ENCODE data around the gene SEMA6D.

SEMA6D gene

DNA sequence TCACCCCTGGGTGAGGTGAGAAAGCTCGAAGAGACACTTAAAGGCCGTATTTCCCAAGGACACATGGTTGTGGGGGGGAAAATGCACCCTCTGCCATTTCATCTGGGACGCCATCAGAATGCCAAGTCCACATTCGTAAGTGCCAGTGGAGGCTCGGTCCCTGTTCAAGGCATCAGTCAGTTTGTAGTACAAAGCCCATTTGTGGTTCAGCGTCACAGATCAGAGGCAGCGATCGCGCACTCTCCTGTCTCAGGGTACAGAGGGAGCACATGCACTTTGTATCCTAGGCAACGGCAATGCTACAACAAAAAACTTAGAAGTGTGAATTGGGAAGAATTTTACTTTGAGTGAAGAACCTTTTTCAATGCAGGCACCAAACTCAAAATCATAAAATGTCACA, 27.2 kb downstream of the SEMA6D start:
- no peak for DNase-seq

DNA sequence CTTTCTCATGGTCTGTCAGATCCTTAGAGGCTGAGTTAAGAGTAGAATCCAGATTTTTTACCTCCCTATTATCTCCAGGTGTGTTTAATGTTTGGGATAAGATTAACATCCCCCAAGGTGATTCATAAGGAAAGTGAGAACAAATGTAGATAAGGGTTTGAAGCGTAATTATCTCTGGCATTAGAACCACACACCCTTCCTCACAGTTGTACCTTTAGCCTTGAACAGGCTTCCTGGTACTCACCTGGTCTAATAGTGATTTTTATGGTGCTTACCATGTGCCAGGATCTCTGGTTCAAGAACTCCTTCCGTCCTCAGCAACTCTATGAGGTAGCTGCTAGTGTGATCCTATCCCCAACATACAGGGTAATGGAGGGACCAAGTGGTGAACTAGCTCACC, 27.7 kb downstream of the SEMA6D start:
- DNase-seq, result no peak

DNA sequence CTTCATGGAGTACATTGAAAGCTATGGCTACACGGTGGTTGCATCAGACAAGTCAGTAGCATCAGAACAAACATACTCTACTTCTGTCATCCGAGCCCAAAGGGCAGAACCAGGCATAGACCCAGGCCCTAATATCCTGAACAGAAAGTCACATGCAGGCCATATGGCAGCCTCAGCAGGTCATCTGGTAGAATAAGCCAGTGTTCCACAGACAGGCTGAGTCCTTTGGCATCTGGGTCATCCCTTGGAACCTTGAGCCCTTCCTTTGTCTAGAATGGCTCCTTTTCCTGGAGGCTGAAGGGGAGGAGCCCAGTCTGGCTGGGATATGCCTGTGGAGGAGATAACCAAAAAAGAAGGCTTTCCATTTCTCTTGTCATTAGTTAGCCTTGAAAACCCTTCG, 29.2 kb downstream of the SEMA6D start:
- DNase-seq, result no peak

DNA sequence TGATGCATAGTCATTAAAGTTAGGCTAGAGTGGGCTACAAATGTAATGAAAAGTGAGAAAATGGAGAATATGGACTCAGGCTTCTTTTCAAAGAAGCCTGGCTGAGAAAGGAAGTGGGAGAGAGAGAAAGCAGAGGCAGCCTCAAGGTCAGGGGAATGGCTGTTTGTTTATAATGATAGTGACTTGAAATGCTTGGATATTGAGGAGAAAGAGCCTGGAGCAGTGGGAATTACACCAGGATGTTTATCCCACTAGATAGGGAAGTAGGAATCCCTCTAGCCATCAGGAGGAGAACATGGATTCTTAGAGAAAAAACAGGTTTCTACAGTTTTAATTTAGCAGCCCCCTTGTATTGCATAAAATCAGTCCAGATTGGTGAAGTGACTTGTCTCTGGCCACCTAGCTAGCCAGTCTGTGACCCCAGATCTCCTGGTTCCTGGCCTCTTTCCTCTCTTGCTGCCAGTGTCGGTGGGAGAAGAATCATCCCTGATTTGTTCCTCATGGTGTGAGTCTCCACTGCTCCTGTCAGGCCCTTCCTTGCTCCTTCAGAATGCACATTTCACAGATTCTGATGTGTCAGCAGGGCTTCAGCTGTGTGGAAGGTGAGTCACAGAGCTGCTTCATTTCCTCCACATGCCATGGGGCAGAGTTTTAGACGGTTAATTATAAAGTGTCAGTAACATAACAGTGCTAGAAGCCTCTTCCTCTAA, 32.9 kb downstream of the SEMA6D start:
- DNase-seq, result no peak

DNA sequence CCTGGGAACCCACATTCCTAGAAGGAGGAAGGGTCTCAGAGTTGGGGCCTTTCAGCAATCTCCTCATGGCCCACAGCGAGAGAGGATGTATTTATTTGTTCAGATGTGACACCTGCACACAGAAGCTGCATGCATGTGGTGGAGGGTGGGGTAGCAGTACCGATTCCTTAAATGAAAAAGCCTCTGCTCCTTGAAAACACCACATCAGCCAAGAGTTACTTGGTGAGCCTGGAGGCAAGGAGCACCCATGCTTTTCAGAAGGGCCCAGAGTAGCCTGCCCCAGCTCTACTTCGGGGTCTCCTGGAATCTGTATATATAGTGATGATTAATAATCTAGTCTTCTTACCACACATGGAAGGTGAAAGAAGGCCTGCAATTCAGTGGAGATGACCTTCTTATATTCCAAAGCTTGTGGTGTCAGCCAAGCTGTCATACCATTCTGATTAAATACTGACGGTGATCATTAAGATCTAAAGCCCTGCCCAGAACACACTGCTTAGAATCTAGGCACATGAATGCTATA, 33.5 kb downstream of the SEMA6D start:
- DNase-seq, result no peak

DNA sequence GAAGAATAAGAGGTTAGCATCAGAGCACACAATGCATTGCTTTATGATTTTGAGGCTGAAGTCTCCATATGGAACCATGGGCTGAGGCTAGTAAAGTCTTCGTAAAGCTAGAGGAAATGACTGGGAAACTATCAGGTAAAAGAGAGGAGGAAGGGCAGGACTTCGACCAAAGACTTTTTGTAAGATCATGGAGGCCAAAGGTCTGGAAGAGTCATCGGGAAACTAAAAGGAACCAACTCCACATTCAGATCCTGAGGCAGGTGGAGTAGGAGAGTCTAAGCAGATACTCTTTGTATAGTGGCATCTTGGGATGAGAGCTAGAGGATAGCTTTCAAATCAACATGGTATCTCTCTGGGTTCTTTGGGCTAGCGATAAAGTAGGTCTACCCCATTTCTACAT, 36.3 kb downstream of the SEMA6D start:
- DNase-seq, result no peak

DNA sequence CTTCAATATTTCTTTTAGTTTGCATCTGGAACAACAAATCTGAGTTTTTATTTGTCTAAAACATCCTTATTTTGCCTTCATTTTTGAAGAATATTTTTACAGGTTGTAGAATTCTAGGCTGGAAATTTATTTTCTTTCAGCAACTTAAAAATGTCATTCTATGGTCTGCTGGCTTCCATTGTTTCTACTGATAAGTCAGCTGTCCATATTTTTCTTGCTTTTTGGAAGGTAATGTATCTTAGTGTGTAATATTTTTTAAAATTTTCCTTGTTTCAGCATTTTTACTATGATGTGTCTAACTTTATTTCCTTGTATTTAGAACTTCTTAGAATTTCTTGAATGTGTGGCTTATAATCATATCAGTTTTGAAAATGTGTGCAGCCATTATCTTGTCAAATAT, 37.0 kb downstream of the SEMA6D start:
- DNase-seq, result no peak

DNA sequence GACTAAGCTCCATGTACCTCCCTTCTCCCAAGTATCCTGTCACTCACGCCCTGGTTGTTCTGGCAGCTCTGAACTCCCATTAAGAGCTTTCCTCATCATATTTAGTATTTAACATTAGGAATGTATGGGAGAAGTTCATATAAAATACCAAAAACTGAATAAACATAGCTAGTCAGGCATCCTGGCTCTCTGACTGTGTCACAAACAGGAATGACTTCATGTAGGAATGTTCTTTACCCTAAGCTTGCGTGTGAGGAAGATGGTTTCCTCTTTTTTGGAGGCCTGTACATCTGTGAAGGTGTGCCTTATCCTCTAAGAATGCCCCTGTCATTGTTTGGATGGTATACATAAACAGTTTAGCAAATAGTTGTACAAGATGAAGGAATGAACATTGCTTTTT, 38.6 kb downstream of the SEMA6D start:
- DNase-seq, result no peak

DNA sequence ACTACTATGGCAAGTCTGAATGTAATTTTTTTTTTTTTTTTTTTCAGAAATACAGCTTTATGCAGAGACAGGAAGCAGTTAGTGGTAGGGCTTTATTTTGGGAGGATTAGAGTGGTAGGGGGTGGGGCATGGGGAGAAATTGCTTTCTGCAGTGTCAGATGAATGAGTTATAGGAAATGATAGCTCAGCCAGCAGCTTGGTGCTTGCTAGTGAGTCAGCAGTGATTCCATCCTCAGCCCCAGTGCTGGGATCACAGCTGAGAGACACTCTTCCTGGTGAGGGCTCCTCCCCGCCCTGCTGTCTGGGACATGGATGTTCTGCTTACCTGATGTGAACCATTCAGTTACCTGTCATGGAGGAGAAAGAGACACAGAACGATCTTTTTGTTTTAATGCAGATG, 39.6 kb downstream of the SEMA6D start:
- no peak for DNase-seq

DNA sequence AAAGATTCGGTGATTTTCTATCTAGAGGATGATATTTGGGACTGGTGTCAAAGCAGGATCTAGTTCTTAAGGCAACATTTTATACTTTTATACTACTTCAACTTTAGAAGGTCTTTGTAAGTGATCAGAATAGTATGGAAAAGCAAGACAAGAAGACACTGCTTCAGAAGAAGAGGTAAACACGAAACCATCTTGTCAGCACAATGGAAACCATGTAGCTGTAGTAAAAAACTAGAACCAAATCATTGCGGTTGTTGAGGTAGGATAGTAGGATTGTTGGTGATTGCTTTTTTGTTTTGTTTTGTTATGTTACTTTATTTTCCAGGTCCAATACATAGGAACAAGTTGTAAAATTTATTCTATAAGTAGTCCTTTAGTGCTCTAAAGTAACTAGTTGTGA, 40.0 kb downstream of the SEMA6D start:
- DNase-seq, result no peak

DNA sequence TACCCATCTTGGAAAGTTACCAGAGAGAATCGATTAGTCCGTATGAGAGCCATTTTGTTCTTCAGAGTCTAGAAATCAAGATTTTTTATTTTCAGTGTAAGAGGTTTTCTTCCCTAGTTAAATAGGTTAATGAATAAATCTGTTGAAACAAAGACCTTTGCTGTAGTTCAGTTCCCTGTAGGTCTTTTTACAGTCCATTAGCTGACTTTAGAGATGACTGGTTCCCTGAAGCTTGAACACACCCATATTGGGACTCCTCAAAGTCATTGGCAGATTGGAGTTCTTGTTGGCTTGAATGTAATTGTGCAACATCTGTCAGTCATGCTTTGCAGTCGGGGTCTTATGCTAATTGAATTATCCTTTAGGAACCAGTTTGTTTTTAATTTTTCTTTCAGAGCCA, 45.3 kb downstream of the SEMA6D start:
- no peak for DNase-seq

DNA sequence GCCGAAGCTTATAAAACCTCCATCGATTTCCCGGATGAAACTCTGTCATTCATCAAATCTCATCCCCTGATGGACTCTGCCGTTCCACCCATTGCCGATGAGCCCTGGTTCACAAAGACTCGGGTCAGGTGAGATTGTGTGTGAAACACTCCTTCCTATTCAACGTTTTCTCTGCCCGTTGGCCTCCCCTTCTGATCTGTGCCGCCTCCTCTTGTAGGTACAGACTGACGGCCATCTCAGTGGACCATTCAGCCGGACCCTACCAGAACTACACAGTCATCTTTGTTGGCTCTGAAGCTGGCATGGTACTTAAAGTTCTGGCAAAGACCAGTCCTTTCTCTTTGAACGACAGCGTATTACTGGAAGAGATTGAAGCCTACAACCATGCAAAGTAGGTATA, 47.4 kb downstream of the SEMA6D start:
- DNase-seq, result no peak

DNA sequence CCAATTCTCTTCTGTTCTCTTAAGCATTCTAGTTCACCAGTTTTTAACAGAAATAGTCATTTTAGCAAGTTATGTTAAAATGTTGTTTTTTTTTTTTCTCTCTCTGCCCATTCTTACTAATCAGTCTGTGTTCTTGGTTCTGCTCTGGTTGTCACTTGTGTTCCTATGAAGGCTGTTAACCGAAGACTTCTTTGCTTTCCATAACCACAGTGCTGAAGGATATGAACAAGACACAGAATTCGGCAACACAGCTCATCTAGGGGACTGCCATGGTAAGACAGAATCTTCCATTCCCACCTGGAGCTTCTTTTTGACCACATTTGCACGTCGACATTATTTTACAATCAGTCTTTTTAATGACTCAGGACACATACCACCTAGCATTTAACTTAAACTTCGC, 49.1 kb downstream of the SEMA6D start:
- DNase-seq, result no peak

DNA sequence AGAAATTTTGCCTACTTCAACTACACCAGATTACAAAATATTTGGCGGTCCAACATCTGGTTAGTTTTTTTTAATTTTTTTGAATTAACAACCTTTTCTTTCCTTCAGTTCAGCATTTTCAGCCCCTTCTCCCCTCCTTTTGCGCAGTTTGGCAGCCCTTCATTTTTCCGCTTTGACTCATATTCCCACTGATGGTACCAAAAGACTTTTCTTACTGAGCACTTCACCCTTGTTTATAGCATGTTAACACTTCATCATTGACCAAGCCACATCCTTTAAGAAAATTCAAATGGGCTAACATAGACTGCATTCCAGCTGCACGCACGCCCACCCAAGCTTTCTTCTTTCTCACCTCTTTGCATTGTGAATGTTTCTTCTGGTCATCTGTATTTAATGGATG, 49.7 kb downstream of the SEMA6D start:
- DNase-seq, result no peak

DNA sequence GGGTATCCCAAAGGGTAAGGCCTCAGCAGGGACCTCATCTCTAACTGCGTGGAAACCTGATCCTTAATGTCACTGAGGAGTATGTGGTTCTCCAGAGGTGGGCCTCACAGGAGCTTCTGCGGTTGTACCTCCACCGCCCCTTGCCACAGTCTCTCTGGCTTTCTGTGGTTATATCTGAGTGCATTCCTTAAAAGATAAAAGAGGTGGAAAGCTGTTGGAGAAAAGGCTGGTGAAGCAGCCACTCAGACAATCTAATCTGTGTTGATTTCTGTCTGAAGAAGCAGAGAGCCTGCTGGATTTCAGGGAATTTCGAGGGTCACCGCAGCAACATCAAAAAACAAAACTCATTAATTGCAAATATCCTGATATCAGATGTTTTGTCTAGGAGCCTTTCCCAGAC, 51.4 kb downstream of the SEMA6D start:
- no peak for DNase-seq

DNA sequence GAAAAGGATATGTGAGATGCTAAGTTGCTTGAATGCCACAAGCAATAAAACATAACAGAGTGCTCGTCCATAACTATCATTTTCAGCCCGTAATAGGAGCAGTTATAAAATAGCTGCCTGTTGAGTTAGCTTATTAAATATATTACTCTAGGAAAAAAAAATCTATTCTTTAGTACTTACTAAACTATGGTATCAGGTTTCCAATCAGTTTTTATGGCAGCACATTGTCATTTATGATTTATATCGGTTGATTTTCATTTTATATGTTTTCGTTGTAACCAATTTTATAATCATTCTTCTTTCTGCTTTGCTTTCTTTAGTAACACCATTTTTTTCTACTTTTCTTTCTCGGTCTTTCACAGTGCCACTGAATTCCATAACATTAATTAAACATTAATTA, 51.9 kb downstream of the SEMA6D start:
- DNase-seq, result no peak

DNA sequence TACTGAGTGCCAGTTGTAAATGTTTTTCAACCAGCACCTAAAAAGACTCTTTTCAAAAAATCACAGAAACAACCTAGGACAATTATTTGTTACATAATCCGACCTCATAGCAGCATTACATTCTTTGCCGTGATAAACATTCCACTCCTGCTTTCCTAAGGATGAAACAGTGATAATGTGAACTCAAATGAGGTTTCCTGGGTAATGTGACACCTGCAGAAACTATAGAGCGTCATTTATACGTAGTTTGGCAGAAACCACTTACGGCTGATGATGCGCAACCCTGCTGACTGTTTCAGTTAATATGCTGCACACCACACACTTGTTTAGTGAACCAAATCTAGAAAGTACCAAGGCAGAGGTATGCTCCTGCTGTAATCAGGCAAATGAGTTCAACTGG, 55.8 kb downstream of the SEMA6D start:
- no peak for DNase-seq

DNA sequence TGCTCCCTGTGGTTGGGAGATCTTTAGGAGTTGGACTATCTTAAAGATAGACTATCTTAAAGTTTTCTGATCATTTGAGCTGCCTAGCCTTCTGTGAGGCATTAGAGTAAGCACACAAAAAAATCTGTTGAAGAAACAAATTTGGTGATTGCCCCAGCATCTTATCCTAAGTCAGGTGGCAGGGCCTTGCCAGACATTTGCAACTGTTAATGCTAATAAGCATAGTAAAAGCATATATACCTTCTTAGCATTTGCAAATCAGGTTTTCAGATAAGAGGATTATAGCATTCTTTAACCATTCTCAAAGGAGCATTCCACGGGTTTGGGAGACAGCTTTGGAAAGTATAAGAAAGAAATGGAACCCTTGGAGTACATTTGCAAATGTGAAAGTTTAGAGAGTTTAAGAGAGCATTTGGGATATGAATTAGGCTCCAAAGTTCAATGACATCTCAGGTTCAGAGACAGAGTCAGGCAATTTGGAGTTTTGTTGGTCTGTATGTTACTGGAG, 61.0 kb downstream of the SEMA6D start:
- no peak for DNase-seq

DNA sequence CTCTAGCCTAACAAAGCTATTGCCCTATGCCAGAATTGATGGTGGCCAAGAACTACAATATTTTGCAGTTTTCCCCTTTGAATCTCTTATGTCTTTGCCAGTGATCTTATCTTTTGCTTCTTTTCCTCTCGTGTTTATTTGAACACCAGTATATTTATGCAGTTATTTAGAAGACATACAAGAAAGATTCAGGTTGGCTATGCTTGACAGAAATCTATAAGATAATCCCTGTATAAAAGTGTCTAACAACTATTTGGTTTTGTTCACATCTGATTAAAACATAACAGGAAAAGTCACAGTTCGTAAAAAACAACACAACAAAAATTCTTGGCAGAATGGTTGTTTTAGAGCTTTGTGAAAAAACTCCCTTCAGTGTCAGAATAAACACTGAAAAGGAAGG, 63.7 kb downstream of the SEMA6D start:
- DNase-seq, result no peak

DNA sequence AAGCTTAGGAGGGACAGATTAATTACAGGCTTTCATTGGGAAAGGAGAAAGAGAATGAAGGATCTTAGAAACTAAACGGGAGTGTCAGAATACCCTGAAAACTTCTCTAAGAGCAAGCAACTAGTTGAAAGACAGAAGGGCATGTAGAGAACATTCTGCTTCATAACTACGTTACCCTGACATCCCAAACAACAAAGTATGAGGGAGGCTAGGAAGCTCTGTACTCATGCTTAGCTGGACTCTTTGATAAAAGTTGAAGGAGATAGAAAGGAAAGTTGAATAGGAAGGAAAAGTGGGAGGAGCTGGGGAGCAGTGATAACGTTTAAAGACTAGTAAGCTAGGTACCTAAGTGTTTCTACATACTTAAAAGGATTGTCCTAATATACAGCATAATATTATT, 64.2 kb downstream of the SEMA6D start:
- DNase-seq, result no peak

DNA sequence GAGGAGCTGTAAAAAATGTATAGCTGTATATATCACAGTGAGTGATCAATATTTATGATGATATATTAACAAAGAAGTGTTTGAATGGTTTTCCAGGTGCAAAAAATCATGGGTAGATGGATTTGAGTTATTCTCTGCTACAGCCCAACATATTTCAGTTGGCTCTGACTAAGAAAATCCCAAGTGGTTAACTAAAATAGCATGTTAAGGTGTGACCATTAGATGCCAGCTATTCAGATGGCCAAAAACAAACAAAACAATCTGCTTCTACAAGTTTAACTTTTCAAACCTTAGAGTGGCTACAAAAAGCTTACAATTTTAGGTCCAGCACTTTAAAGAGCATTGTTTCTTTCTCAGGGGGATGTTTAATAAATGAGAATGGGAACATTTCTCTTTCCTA, 67.5 kb downstream of the SEMA6D start:
- DNase-seq, result no peak

DNA sequence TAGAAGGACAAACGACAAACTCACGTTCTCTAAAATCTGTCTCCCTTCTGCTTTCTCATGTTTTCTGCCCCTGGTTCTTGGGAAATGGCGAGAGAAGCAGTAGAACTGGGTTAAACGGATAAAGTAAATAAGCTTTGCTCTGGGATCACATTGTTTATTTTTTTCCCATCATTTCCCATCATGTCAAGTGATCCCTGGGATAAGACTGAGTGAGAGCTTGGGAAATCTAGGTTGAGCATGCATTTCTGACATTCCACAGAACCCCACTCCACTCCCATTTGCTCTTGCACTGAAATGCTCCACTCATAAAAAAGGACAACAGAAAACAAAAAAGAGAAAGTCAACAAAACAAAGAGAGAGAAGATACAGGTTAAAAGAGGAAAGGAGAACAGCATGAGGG, 69.1 kb downstream of the SEMA6D start:
- no peak for DNase-seq

DNA sequence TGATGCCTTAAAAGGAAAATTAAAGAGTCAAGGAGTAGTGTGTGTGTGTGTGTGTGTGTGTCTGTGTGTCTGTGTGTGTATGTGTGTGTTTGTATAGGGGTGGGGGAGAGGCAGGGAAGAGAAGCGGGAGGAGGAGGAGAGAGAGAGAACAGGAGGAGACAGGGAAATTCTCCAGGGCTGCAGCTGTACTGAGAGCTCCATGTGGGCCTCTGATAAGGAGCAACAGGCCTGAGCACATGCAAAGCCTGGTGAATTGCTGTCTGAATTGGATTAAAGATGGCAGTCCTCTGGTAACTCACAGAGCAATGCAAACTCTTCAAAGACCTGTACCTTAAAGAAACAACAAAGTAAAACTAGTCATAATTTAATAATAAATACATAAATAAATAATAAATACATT, 70.6 kb downstream of the SEMA6D start:
- no peak for DNase-seq

DNA sequence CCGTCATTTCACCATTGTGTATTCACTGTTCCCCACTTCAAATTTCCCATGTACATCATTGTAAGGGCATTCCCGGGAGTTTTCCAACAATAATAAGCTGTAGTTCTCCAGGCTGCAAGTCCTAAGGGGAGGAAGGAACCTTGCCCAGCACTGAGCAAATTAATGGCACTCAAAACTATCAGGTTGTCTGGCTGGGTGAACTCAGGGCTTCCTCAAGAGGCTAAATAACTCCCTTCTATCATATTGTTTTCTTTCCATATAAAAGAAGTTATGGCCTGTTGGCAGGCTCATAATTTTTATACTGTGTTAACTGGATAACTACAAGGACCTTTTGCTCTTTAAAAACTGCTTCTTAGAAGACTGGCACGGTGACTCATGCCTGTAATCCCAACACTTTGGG, 71.4 kb downstream of the SEMA6D start:
- DNase-seq, result no peak

DNA sequence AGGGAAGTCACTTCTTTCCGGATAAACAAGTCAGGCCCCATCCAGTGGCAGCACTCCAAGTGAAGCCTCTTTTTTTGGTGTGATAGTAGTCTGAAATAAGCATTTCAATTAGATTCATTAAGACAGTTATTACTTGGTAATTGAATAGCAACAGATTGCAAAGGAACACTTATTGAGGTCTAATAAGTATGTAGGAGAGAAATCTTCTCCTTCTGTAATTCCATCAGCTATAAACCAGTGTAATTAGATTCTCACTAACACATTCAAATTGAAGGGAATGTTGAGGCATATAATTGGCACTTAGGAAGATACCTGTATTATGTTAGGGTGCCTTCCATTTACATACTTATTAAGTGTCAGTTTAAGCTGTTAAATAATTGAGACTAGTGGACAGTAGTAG, 73.9 kb downstream of the SEMA6D start:
- DNase-seq, result no peak
